Measurements from ENCODE around the gene BAHCC1. TPM values are rescaled to one million over a fixed set of nuclear protein-coding genes. Genes with fewer than 3 reads are reported as not detected.

Gene BAHCC1
- total and polyA plus RNA-seq, 2 donors (not counting 3 experiments of a cell fraction or from before 2014, with no cell fraction given) = 4.7 to 11.6 TPM

- CTCF ChIA-PET = no interaction called here
- no peak for FAIRE-seq
- no peak for TF ChIP-seq FOS (IDR thresholded peaks at IDR 0.05; ENCODE audit: borderline replicate concordance, insufficient read depth, low read length)
- TF ChIP-seq POLR2AphosphoS5 (IDR thresholded peaks at IDR 0.05; ENCODE audit: insufficient read depth, low read depth, low read length) = no peak
- TF ChIP-seq GATA2 (IDR thresholded peaks at IDR 0.05; ENCODE audit: insufficient read depth, insufficient read length, low read depth, low read length) = no peak
- no peak for TF ChIP-seq CTCF (IDR thresholded peaks at IDR 0.05; ENCODE audit: extremely low read depth in 1 of 2, insufficient read depth in 1 of 2, low read depth in 1 of 2, low read length in 2 of 2)
- no peak for TF ChIP-seq EZH2 (IDR thresholded peaks at IDR 0.05; ENCODE audit: borderline replicate concordance, low read depth, low read length, severe bottlenecking)
- no peak for TF ChIP-seq POLR2A (IDR thresholded peaks at IDR 0.05; ENCODE audit: low read depth, low read length)
- TF ChIP-seq MAX (IDR thresholded peaks at IDR 0.05; ENCODE audit: insufficient read depth, insufficient read length) = no peak
- no peak for TF ChIP-seq JUN (IDR thresholded peaks at IDR 0.05; ENCODE audit: borderline replicate concordance, insufficient read depth, insufficient read length, low read depth)
- TF ChIP-seq MYC (IDR thresholded peaks at IDR 0.05; ENCODE audit: low read depth, low read length) = no peak
Observed at GRCh38 chr17:81414756-81415516, 19.7 kb downstream of the BAHCC1 start.

More at GRCh38 chr17:81414756-81415516, 19.7 kb downstream of the BAHCC1 start:
- peaks cover 15% of the 10 kb centered on the region for H3K4me1 ChIP-seq (ENCODE audit: control insufficient read depth, extremely low read depth, insufficient read depth, low read length)
- no peaks in the 10 kb centered on the region for H3K9me3 ChIP-seq (replicated peaks; ENCODE audit: control insufficient read depth, insufficient read depth, low read length)
- H3K36me3 ChIP-seq (ENCODE audit: control insufficient read depth in 2 of 2, extremely low read depth in 1 of 2, insufficient read depth in 2 of 2, low read length in 2 of 2) = no peaks in the 10 kb centered on the region
- no peak for DNase-seq (ENCODE audit: low read depth, low spot score)
- no peak overlapping the region for H3K9ac ChIP-seq (replicated peaks; ENCODE audit: extremely low read depth, insufficient read depth, low read length)
- no peak overlapping the region for H3K4me2 ChIP-seq (ENCODE audit: insufficient read depth, low read length)
- no peak overlapping the region for H3K4me3 ChIP-seq (replicated peaks in 1 of 3; ENCODE audit: insufficient read depth in 1 of 3, low read depth in 1 of 3, low read length in 3 of 3)
- dilution Hi-C loops (cut with MboI; ENCODE audit: extremely low pct_ligation_motif_present, low sequenced_read_pairs) = no loop called here
- intact Hi-C loops (cut with micrococcal nuclease) = loop anchor here (5.0 kb wide), 1 partner anchor 42 kb away; no protein-coding TSS in a partner anchor
- POLR2A ChIA-PET = no interaction called here
- H3K27ac ChIP-seq (ENCODE audit: insufficient read depth, low read depth, low read length) = no peak overlapping the region
- no peaks in the 10 kb centered on the region for H3K9me1 ChIP-seq (replicated peaks; ENCODE audit: control insufficient read depth, extremely low read depth, insufficient read depth, low read length)
- H2AFZ ChIP-seq (ENCODE audit: low read depth, low read length) = no peak overlapping the region
- H4K20me1 ChIP-seq (replicated peaks; ENCODE audit: control insufficient read depth, extremely low read depth, insufficient read depth, low read length) = no peaks in the 10 kb centered on the region
- BruUV-seq (replicated peaks) = no TSS peak
- H3K27me3 ChIP-seq (ENCODE audit: control insufficient read depth in 2 of 2, insufficient read depth in 2 of 2, low read length in 2 of 2) = no peaks in the 10 kb centered on the region
- no peaks in the 10 kb centered on the region for H3K79me2 ChIP-seq (ENCODE audit: control insufficient read depth, insufficient read depth, low read length)

Data from endothelial cell of umbilical vein (primary cell).